ENCODE measurements around the gene C2orf15.

GRCh38 chr2:99200076-99200800, 58.7 kb downstream of the C2orf15 start:
- no peak for TF ChIP-seq CTCF (optimal IDR thresholded peaks at IDR 0.05 in 1 of 3, IDR thresholded peaks at IDR 0.05 in 1 of 3, conservative IDR thresholded peaks at IDR 0.05 in 1 of 3; ENCODE audit: extremely low read depth in 1 of 3, insufficient read depth in 2 of 3, low read length in 3 of 3)
- TF ChIP-seq EZH2 (IDR thresholded peaks at IDR 0.05; ENCODE audit: low read length) = no peak
